Measurements from ENCODE around the gene CLDN22.

DNA sequence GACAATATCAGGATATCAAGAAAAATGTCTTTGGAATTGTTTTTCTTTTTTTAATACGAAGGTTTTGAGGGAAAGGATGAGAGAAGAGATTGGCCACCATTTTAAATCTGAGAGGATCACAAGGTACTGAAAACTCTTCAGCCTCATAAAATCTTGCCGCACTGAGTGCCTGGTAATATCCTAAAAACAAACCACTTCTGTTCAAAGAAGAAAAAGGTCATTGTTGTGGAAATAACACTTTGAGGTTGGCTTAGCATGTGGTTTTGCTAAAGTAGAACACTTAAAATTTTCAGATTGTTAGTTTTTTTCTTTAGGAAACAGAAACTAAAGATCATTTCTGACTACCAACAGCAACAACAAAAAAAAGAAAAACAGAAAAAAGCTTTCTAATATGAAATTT lies 1.0 kb upstream of the CLDN22 start:
- TF ChIP-seq CTCF (IDR thresholded peaks at IDR 0.05; ENCODE audit: insufficient read depth, low read length, poor library complexity, severe bottlenecking) = no peak
- no peak for TF ChIP-seq EZH2phosphoT487 (conservative IDR thresholded peaks at IDR 0.05; ENCODE audit: low read length)
